Measurements from ENCODE around the gene TBX2.
"Not testable (repeated sequence)": the region's sequence is repeated elsewhere in the genome, so short reads cannot be mapped to it uniquely, and the experiment has no call there.

The TBX2 gene

GRCh38 chr17:61352781-61353491 lies 46.7 kb upstream of the TBX2 start:
- Histone ChIP-seq H3K36me3 (ENCODE audit: insufficient read depth, low read length) (no peaks in the 10 kb centered on the region), H3K4me2 (ENCODE audit: low read length) (no peak overlapping the region), H3K4me1 (ENCODE audit: insufficient read depth, low read length, severe bottlenecking) (no peaks in the 10 kb centered on the region), H3K9me3 (ENCODE audit: low read length) (no peaks in the 10 kb centered on the region), H2AFZ (ENCODE audit: low read length) (no peak overlapping the region), H3K27me3 (ENCODE audit: insufficient read depth, low read length) (no peaks in the 10 kb centered on the region), H3K9me2 (ENCODE audit: low read depth, low read length) (no peaks in the 10 kb centered on the region), H3K9ac (ENCODE audit: low read length) (no peak overlapping the region), H3F3A (ENCODE audit: insufficient read depth, low read length) (no peaks in the 10 kb centered on the region), H3K79me2 (ENCODE audit: insufficient read depth, low read length) (no peaks in the 10 kb centered on the region), H4K20me1 (ENCODE audit: insufficient read depth, low read length) (no peaks in the 10 kb centered on the region), H3K27ac (ENCODE audit: low read depth, low read length, poor library complexity, severe bottlenecking) (no peak overlapping the region), H3K4me3 (ENCODE audit: low read depth, low read length, poor library complexity, severe bottlenecking) (no peak overlapping the region)
- TF ChIP-seq CTCF (IDR thresholded peaks at IDR 0.05; ENCODE audit: low read length) (no peak), EZH2 (IDR thresholded peaks at IDR 0.05; ENCODE audit: borderline replicate concordance, low read length) (no peak)

- no peaks in the 10 kb centered on the region for H3F3A ChIP-seq (ENCODE audit: insufficient read depth, low read length)
- H3K4me1 ChIP-seq (ENCODE audit: insufficient read depth, low read length, severe bottlenecking), result no peaks in the 10 kb centered on the region
- no peaks in the 10 kb centered on the region for H3K79me2 ChIP-seq (ENCODE audit: insufficient read depth, low read length)
- TF ChIP-seq CTCF (IDR thresholded peaks at IDR 0.05; ENCODE audit: low read length), result no peak
- TF ChIP-seq EZH2 (IDR thresholded peaks at IDR 0.05; ENCODE audit: borderline replicate concordance, low read length), result no peak
- no peak overlapping the region for H2AFZ ChIP-seq (ENCODE audit: low read length)
- H3K4me2 ChIP-seq (ENCODE audit: low read length), result no peak overlapping the region
- H3K36me3 ChIP-seq (ENCODE audit: insufficient read depth, low read length), result no peaks in the 10 kb centered on the region
- no peak overlapping the region for H3K4me3 ChIP-seq (ENCODE audit: low read depth, low read length, poor library complexity, severe bottlenecking)
- no peak overlapping the region for H3K27ac ChIP-seq (ENCODE audit: low read depth, low read length, poor library complexity, severe bottlenecking)
- no peaks in the 10 kb centered on the region for H3K9me3 ChIP-seq (ENCODE audit: low read length)
- H3K9me2 ChIP-seq (ENCODE audit: low read depth, low read length), result no peaks in the 10 kb centered on the region
- no peaks in the 10 kb centered on the region for H4K20me1 ChIP-seq (ENCODE audit: insufficient read depth, low read length)
- no peak overlapping the region for H3K9ac ChIP-seq (ENCODE audit: low read length)
- H3K27me3 ChIP-seq (ENCODE audit: insufficient read depth, low read length), result no peaks in the 10 kb centered on the region
These were observed 46.0 kb upstream of the TBX2 start for GRCh38 chr17:61353615-61354014.

GRCh38 chr17:61354895-61355874 lies 44.5 kb upstream of the TBX2 start:
- Histone ChIP-seq H3K4me3 (ENCODE audit: low read depth, low read length, poor library complexity, severe bottlenecking) (no peak overlapping the region), H3K27me3 (ENCODE audit: insufficient read depth, low read length) (no peaks in the 10 kb centered on the region), H3K4me1 (ENCODE audit: insufficient read depth, low read length, severe bottlenecking) (no peaks in the 10 kb centered on the region), H2AFZ (ENCODE audit: low read length) (no peak overlapping the region), H3K9ac (ENCODE audit: low read length) (no peak overlapping the region), H4K20me1 (ENCODE audit: insufficient read depth, low read length) (no peaks in the 10 kb centered on the region), H3F3A (ENCODE audit: insufficient read depth, low read length) (no peaks in the 10 kb centered on the region), H3K9me2 (ENCODE audit: low read depth, low read length) (no peaks in the 10 kb centered on the region), H3K9me3 (ENCODE audit: low read length) (no peaks in the 10 kb centered on the region), H3K79me2 (ENCODE audit: insufficient read depth, low read length) (no peaks in the 10 kb centered on the region), H3K27ac (ENCODE audit: low read depth, low read length, poor library complexity, severe bottlenecking) (no peak overlapping the region), H3K4me2 (ENCODE audit: low read length) (no peak overlapping the region), H3K36me3 (ENCODE audit: insufficient read depth, low read length) (no peaks in the 10 kb centered on the region)
- TF ChIP-seq EZH2 (IDR thresholded peaks at IDR 0.05; ENCODE audit: borderline replicate concordance, low read length) (no peak), CTCF (IDR thresholded peaks at IDR 0.05; ENCODE audit: low read length) (no peak)

- not testable (repeated sequence) for H3K4me2 ChIP-seq (ENCODE audit: low read length); H3K27ac ChIP-seq (ENCODE audit: low read depth, low read length, poor library complexity, severe bottlenecking); H3K4me1 ChIP-seq (ENCODE audit: insufficient read depth, low read length, severe bottlenecking); H3K79me2 ChIP-seq (ENCODE audit: insufficient read depth, low read length); H3K4me3 ChIP-seq (ENCODE audit: low read depth, low read length, poor library complexity, severe bottlenecking); H3K27me3 ChIP-seq (ENCODE audit: insufficient read depth, low read length); H2AFZ ChIP-seq (ENCODE audit: low read length); H3F3A ChIP-seq (ENCODE audit: insufficient read depth, low read length); H4K20me1 ChIP-seq (ENCODE audit: insufficient read depth, low read length); H3K9ac ChIP-seq (ENCODE audit: low read length); H3K9me2 ChIP-seq (ENCODE audit: low read depth, low read length); H3K36me3 ChIP-seq (ENCODE audit: insufficient read depth, low read length); H3K9me3 ChIP-seq (ENCODE audit: low read length)
These were observed 42.6 kb upstream of the TBX2 start for GRCh38 chr17:61357061-61357460.

- H3K4me2 ChIP-seq (ENCODE audit: low read length); H3K79me2 ChIP-seq (ENCODE audit: insufficient read depth, low read length); H3K36me3 ChIP-seq (ENCODE audit: insufficient read depth, low read length); H2AFZ ChIP-seq (ENCODE audit: low read length); H3F3A ChIP-seq (ENCODE audit: insufficient read depth, low read length); H3K4me1 ChIP-seq (ENCODE audit: insufficient read depth, low read length, severe bottlenecking); H4K20me1 ChIP-seq (ENCODE audit: insufficient read depth, low read length); H3K27ac ChIP-seq (ENCODE audit: low read depth, low read length, poor library complexity, severe bottlenecking); H3K9me3 ChIP-seq (ENCODE audit: low read length); H3K9ac ChIP-seq (ENCODE audit: low read length); H3K4me3 ChIP-seq (ENCODE audit: low read depth, low read length, poor library complexity, severe bottlenecking); H3K27me3 ChIP-seq (ENCODE audit: insufficient read depth, low read length); H3K9me2 ChIP-seq (ENCODE audit: low read depth, low read length): not testable (repeated sequence)
These were observed 40.1 kb upstream of the TBX2 start for GRCh38 chr17:61359513-61359912.

Measured in OCI-LY1 (cell line).